Stimulated activated naive CD8-positive, alpha-beta T cell treated with anti-CD3 and anti-CD28 coated beads, Interleukin-15, amount 100 ng/mL, for 72 hours (primary cell): ENCODE measurements around the gene RIPOR3.
A peak's percentile ranks its signal among the peaks of the same experiment; 100 is the strongest.

Experiments used
- ATAC-seq: fragments of 150-1000 bp; cut with Tn5 transposase; 2 replicates; pipeline ENCODE4 v1.10.0; 2021; ENCODE audit warnings: mild to moderate bottlenecking, moderate library complexity
- DNase-seq, 2 donors: peaks; one replicate each; pipeline ENCODE4 v3.0.0; 2021 to 2022
- H3K27ac Mint-ChIP-seq, 2 donors: one replicate each; pipeline ENCODE4 v1.8.0; 2022; ENCODE audit warnings: mild to moderate bottlenecking in 2 of 2, mixed read lengths in 2 of 2, moderate library complexity in 2 of 2
- H3K27me3 Mint-ChIP-seq: one replicate; pipeline ENCODE4 v1.8.0; 2022; ENCODE audit warnings: mixed read lengths
- H3K4me1 Mint-ChIP-seq: one replicate; pipeline ENCODE4 v1.8.0; 2022; ENCODE audit warnings: mild to moderate bottlenecking, mixed read lengths
- H3K4me3 Mint-ChIP-seq, 2 donors: one replicate each; pipeline ENCODE4 v1.8.0; 2022; ENCODE audit warnings: mild to moderate bottlenecking in 2 of 2, mixed read lengths in 2 of 2, moderate library complexity in 1 of 2
- H3K9me3 Mint-ChIP-seq, 2 donors: one replicate each; pipeline ENCODE4 v1.8.0; 2022; ENCODE audit warnings: mixed read lengths in 2 of 2

RIPOR3 gene

GRCh38 chr20:50690650-50691572 is at the start of gene RIPOR3:
RIPOR3 (minus strand) TSS chr20:50691542; CDS start chr20:50691128, 414 bp downstream.
- no peak for DNase-seq
- Mint-ChIP-seq H3K9me3 (no peaks in the 10 kb centered on the region), H3K4me3 (peak within 1 kb of the TSS; percentile 59 to 70), H3K4me1 (peaks cover 25% of the 10 kb centered on the region), H3K27ac (no peak within 1 kb of the TSS), H3K27me3 (peaks cover 70% of the 10 kb centered on the region)
- peak; percentile 49 for ATAC-seq

GRCh38 chr20:50737352-50737751 is 46.0 kb upstream of the RIPOR3 start:
- H3K4me3 Mint-ChIP-seq: no peak overlapping the region
- no peaks in the 10 kb centered on the region for H3K9me3 Mint-ChIP-seq
- DNase-seq: no peak
- H3K4me1 Mint-ChIP-seq: peaks cover 38% of the 10 kb centered on the region
- H3K27ac Mint-ChIP-seq: no peak overlapping the region
- no peak for ATAC-seq
- no peaks in the 10 kb centered on the region for H3K27me3 Mint-ChIP-seq

GRCh38 chr20:50735813-50736212 is 44.5 kb upstream of the RIPOR3 start:
- Mint-ChIP-seq H3K27ac (no peak overlapping the region), H3K27me3 (no peaks in the 10 kb centered on the region), H3K9me3 (no peaks in the 10 kb centered on the region), H3K4me1 (peaks cover 33% of the 10 kb centered on the region), H3K4me3 (no peak overlapping the region)
- ATAC-seq: no peak
- no peak for DNase-seq

- Mint-ChIP-seq H3K27ac (no peak overlapping the region), H3K9me3 (no peaks in the 10 kb centered on the region), H3K4me1 (peaks cover 36% of the 10 kb centered on the region), H3K27me3 (no peaks in the 10 kb centered on the region), H3K4me3 (no peak overlapping the region)
- ATAC-seq: no peak
- no peak for DNase-seq
Measured at GRCh38 chr20:50734730-50735679, 43.7 kb upstream of the RIPOR3 start.

- no peak overlapping the region for H3K4me3 Mint-ChIP-seq
- DNase-seq (no peak), ATAC-seq (no peak)
Measured at GRCh38 chr20:50733644-50734349, 42.5 kb upstream of the RIPOR3 start.

GRCh38 chr20:50731930-50732690 is 40.8 kb upstream of the RIPOR3 start:
- Mint-ChIP-seq H3K27ac (peak overlapping the region; percentile 54 to 72), H3K27me3 (no peaks in the 10 kb centered on the region), H3K4me3 (peak overlapping the region; percentile 83 to 85), H3K4me1 (peaks cover 33% of the 10 kb centered on the region), H3K9me3 (no peaks in the 10 kb centered on the region)
- DNase-seq (peak in 1 of 2 donors; percentile 16), ATAC-seq (no peak)

More at GRCh38 chr20:50733644-50734349, 42.5 kb upstream of the RIPOR3 start:
- Mint-ChIP-seq H3K27ac (no peak overlapping the region), H3K4me1 (peaks cover 37% of the 10 kb centered on the region), H3K27me3 (no peaks in the 10 kb centered on the region), H3K9me3 (no peaks in the 10 kb centered on the region)

- no peaks in the 10 kb centered on the region for H3K9me3 Mint-ChIP-seq
- H3K4me1 Mint-ChIP-seq: peaks cover 32% of the 10 kb centered on the region
- H3K4me3 Mint-ChIP-seq: peak within 1 kb of the TSS; percentile 83 to 85
- peak; percentile 100 for DNase-seq
- no peaks in the 10 kb centered on the region for H3K27me3 Mint-ChIP-seq
- peak; percentile 88 for ATAC-seq
- H3K27ac Mint-ChIP-seq: peak within 1 kb of the TSS; percentile 72 to 88
Measured at GRCh38 chr20:50731055-50731929, 40.0 kb upstream of the RIPOR3 start, which contains the start of gene PARD6B. PARD6B (plus strand) TSS chr20:50731580; CDS start chr20:50731787, 207 bp downstream.

GRCh38 chr20:50730765-50731054 is 39.4 kb upstream of the RIPOR3 start:
- H3K4me1 Mint-ChIP-seq: peaks cover 28% of the 10 kb centered on the region
- ATAC-seq (no peak), DNase-seq (no peak)
- H3K27ac Mint-ChIP-seq: peak overlapping the region in 1 of 2 donors; percentile 49
- no peaks in the 10 kb centered on the region for H3K9me3 Mint-ChIP-seq
- no peaks in the 10 kb centered on the region for H3K27me3 Mint-ChIP-seq
- H3K4me3 Mint-ChIP-seq: peak overlapping the region; percentile 83 to 85

GRCh38 chr20:50729901-50730764 is 38.8 kb upstream of the RIPOR3 start:
- Mint-ChIP-seq H3K27me3 (no peaks in the 10 kb centered on the region), H3K4me1 (peaks cover 23% of the 10 kb centered on the region), H3K9me3 (no peaks in the 10 kb centered on the region), H3K4me3 (peak overlapping the region; percentile 83 to 85), H3K27ac (peak overlapping the region in 1 of 2 donors; percentile 49)
- DNase-seq (no peak), ATAC-seq (no peak)

GRCh38 chr20:50728981-50729874 is 37.9 kb upstream of the RIPOR3 start:
- no peaks in the 10 kb centered on the region for H3K27me3 Mint-ChIP-seq
- peaks cover 16% of the 10 kb centered on the region for H3K4me1 Mint-ChIP-seq
- no peak for DNase-seq
- ATAC-seq: no peak
- H3K9me3 Mint-ChIP-seq: no peaks in the 10 kb centered on the region
- no peak overlapping the region for H3K4me3 Mint-ChIP-seq
- H3K27ac Mint-ChIP-seq: no peak overlapping the region

GRCh38 chr20:50728486-50728980 is 37.2 kb upstream of the RIPOR3 start:
- Mint-ChIP-seq H3K4me1 (peaks cover 16% of the 10 kb centered on the region), H3K27ac (no peak overlapping the region), H3K9me3 (no peaks in the 10 kb centered on the region), H3K4me3 (no peak overlapping the region), H3K27me3 (no peaks in the 10 kb centered on the region)
- ATAC-seq (no peak), DNase-seq (no peak)

- Mint-ChIP-seq H3K9me3 (no peaks in the 10 kb centered on the region), H3K4me1 (peaks cover 16% of the 10 kb centered on the region), H3K27ac (no peak overlapping the region), H3K27me3 (no peaks in the 10 kb centered on the region), H3K4me3 (no peak overlapping the region)
- DNase-seq (no peak), ATAC-seq (no peak)
Measured at GRCh38 chr20:50727792-50728485, 36.6 kb upstream of the RIPOR3 start.
